Endothelial cell of umbilical vein (primary cell): ENCODE measurements around the gene ZNF407. TPM values are rescaled to one million over a fixed set of nuclear protein-coding genes. Genes with fewer than 3 reads are reported as not detected.

Experiments
- BruUV-seq: library from RNA; stranded (reverse); fragments of 400-500 nt; replicated peaks from 2 replicates; lab custom pipeline; 2021; lab: Mats Ljungman, UMichigan
- CTCF ChIA-PET: fragments of 300-600, 350-600 bp; sonication (Branson Sonifier 250); formaldehyde crosslinking; loops from one replicate; lab custom pipeline; 2021; ENCODE audit warnings: antibody characterized with exemption, inconsistent platforms; lab: Charles Lee
- POLR2A ChIA-PET: fragments of 300-600, 350-600 bp; sonication (Branson Sonifier 250); formaldehyde crosslinking; loops from one replicate; lab custom pipeline; 2021; ENCODE audit warnings: antibody characterized with exemption, inconsistent platforms; lab: Charles Lee
- DNase-seq: peaks from one replicate; pipeline ENCODE4 v3.0.0-alpha.2; 2011; ENCODE audit warnings: low read depth, low spot score
- FAIRE-seq: peaks from 2 replicates; lab custom pipeline; 2011; peaks lifted over from hg19 to GRCh38; lab: Jason Lieb, UNC
- H2AFZ ChIP-seq: 2 replicates; pipeline ENCODE4 v1.6.0; 2012; ENCODE audit warnings: low read depth, low read length, control low read depth, inconsistent platforms
- H3K27ac ChIP-seq: 2 replicates; pipeline ENCODE4 v1.5.1; 2011; ENCODE audit warnings: low read depth, mild to moderate bottlenecking, control low read depth, low read length, moderate library complexity; ENCODE audit not compliant: insufficient read depth
- H3K27me3 ChIP-seq, 2 experiments: 2 replicates each; pipeline versions ENCODE4 v1.6.0 to v1.6.1; 2011; ENCODE audit warnings: low read length in 2 of 2, mixed read lengths in 1 of 2; ENCODE audit not compliant: control insufficient read depth in 2 of 2, insufficient read depth in 2 of 2
- H3K36me3 ChIP-seq, 2 experiments: 2 replicates in 1 of 2; 3 replicates in 1 of 2; pipeline ENCODE4 v1.5.1; 2011; ENCODE audit warnings: low read length in 2 of 2, mild to moderate bottlenecking in 1 of 2, moderate library complexity in 1 of 2; ENCODE audit not compliant: control insufficient read depth in 2 of 2, insufficient read depth in 2 of 2; ENCODE audit errors: extremely low read depth in 1 of 2
- H3K4me1 ChIP-seq: 3 replicates; pipeline ENCODE4 v1.5.1; 2011; ENCODE audit warnings: mild to moderate bottlenecking, low read length; ENCODE audit not compliant: control insufficient read depth, insufficient read depth; ENCODE audit errors: extremely low read depth
- H3K4me2 ChIP-seq: 2 replicates; pipeline ENCODE4 v1.6.1; 2011; ENCODE audit warnings: low read length, control low read depth, mixed read lengths; ENCODE audit not compliant: insufficient read depth
- H3K4me3 ChIP-seq, 3 experiments: fragments of 200-600 bp in 1 of 3; sonication (generic), shearing (Covaris generic) in 1 of 3; replicated peaks in 1 of 3; 2 replicates each; pipeline ENCODE4 v1.5.1; 2011 to 2016; ENCODE audit warnings: control low read depth in 3 of 3, low read length in 3 of 3, mild to moderate bottlenecking in 2 of 3, inconsistent platforms in 1 of 3, low read depth in 1 of 3, moderate library complexity in 1 of 3; ENCODE audit not compliant: insufficient read depth in 1 of 3
- H3K79me2 ChIP-seq: 2 replicates; pipeline ENCODE4 v1.6.0; 2012; ENCODE audit warnings: low read length, inconsistent platforms; ENCODE audit not compliant: control insufficient read depth, insufficient read depth
- H3K9ac ChIP-seq: replicated peaks from 2 replicates; pipeline ENCODE3; 2011; ENCODE audit warnings: low read length, control low read depth; ENCODE audit not compliant: insufficient read depth; ENCODE audit errors: extremely low read depth
- H3K9me1 ChIP-seq: replicated peaks from 3 replicates; pipeline ENCODE4 v1.6.0; 2011; ENCODE audit warnings: mild to moderate bottlenecking, low read length; ENCODE audit not compliant: control insufficient read depth, insufficient read depth; ENCODE audit errors: extremely low read depth
- H3K9me3 ChIP-seq: replicated peaks from 2 replicates; pipeline ENCODE4 v1.5.1; 2012; ENCODE audit warnings: low read length, inconsistent platforms; ENCODE audit not compliant: control insufficient read depth, insufficient read depth
- H4K20me1 ChIP-seq: replicated peaks from 2 replicates; pipeline ENCODE3; 2011; ENCODE audit warnings: mild to moderate bottlenecking, low read length; ENCODE audit not compliant: control insufficient read depth, insufficient read depth; ENCODE audit errors: extremely low read depth
- EZH2 ChIP-seq: IDR thresholded peaks from 2 replicates; pipeline ENCODE4 v1.6.1; 2012; ENCODE audit warnings: borderline replicate concordance, low read depth, mild to moderate bottlenecking, moderate library complexity, low read length, inconsistent platforms; ENCODE audit not compliant: severe bottlenecking
- FOS ChIP-seq: IDR thresholded peaks from 2 replicates; pipeline ENCODE4 v1.6.1; 2011; ENCODE audit warnings: mild to moderate bottlenecking, low read length, moderate library complexity, borderline replicate concordance; ENCODE audit not compliant: insufficient read depth
- GATA2 ChIP-seq: IDR thresholded peaks from 2 replicates; pipeline ENCODE4 v1.7.0; 2011; ENCODE audit warnings: low read depth, mild to moderate bottlenecking, moderate library complexity, mixed read lengths, low read length; ENCODE audit not compliant: insufficient read length, insufficient read depth
- JUN ChIP-seq: IDR thresholded peaks from 2 replicates; pipeline ENCODE4 v1.6.1; 2011; ENCODE audit warnings: borderline replicate concordance, low read depth; ENCODE audit not compliant: insufficient read length, insufficient read depth
- MYC ChIP-seq: IDR thresholded peaks from one replicate; pipeline ENCODE4 v1.6.1; 2011; ENCODE audit warnings: mild to moderate bottlenecking, low read depth, low read length
- POLR2A ChIP-seq: IDR thresholded peaks from 2 replicates; pipeline ENCODE4 v1.6.1; 2012; ENCODE audit warnings: low read depth, mild to moderate bottlenecking, control low read depth, low read length
- POLR2AphosphoS5 ChIP-seq: IDR thresholded peaks from 2 replicates; pipeline ENCODE4 v1.6.1; 2012; ENCODE audit warnings: low read depth, mild to moderate bottlenecking, control low read depth, low read length, moderate library complexity; ENCODE audit not compliant: insufficient read depth
- dilution Hi-C: fragments of 300-500 bp; cut with MboI; formaldehyde crosslinking; loops from one replicate; pipeline ENCODE4 v1.15.0; 2019; ENCODE audit warnings: low sequenced_read_pairs; ENCODE audit not compliant: extremely low pct_ligation_motif_present
- intact Hi-C: fragments of 100-400 bp; cut with micrococcal nuclease; formaldehyde crosslinking; loops from one replicate; pipeline ENCODE4 v1.10.0; 2022
- polyA plus RNA-seq, 4 experiments: library from polyadenylated mRNA; depleted of rRNA in 3 of 4; stranded (reverse) in 3 of 4; unstranded in 1 of 4; fragments of >200 nt; gene quantifications; 2 replicates each; pipeline versions ENCODE4 v1.2.1 to v1.2.3, GENCODE V29; 2011 to 2012; ENCODE audit warnings: missing spikeins in 1 of 4
- total RNA-seq: library from RNA; stranded (reverse); gene quantifications from 2 replicates; pipeline ENCODE4 v1.2.3, GENCODE V29; 2021
- TF ChIP-seq, protein P1 (sequence below), 2 donors: IDR thresholded peaks; 1 replicate in 1 of 2; 2 replicates in 1 of 2; pipeline ENCODE4 v1.5.1; 2011; ENCODE audit warnings: low read length in 2 of 2, mild to moderate bottlenecking in 2 of 2, moderate library complexity in 2 of 2, control low read depth in 1 of 2, inconsistent platforms in 1 of 2, low read depth in 1 of 2; ENCODE audit not compliant: insufficient read depth in 1 of 2; ENCODE audit errors: extremely low read depth in 1 of 2
- TF ChIP-seq, protein P2 (sequence below): IDR thresholded peaks from 2 replicates; pipeline ENCODE4 v1.6.1; 2011; ENCODE audit not compliant: insufficient read depth, insufficient read length

Gene ZNF407
- total and polyA plus RNA-seq, 2 donors (not counting 3 experiments of a cell fraction or from before 2014, with no cell fraction given) = 3.8 to 20.1 TPM

DNA sequence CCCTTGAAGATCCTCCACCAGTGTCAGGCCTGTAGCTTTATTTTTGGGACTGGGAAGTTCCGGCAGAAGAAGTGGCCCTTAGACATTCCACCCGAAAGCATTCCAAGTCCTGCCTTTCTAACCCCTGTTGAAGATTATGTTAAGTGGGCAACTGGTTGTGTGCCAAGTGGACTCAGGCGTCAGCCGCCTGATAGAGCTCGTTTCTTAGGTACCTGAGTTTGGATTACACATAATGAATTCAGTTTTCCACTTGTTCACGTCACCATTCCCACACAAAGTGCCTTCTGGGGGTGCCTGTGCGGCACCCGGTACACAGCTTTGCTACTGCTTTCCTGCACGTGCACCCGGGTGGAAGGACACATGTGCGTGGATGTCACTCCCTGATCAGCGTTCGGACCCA is 454.8 kb downstream of the ZNF407 start:
- TF ChIP-seq, protein P1, sequence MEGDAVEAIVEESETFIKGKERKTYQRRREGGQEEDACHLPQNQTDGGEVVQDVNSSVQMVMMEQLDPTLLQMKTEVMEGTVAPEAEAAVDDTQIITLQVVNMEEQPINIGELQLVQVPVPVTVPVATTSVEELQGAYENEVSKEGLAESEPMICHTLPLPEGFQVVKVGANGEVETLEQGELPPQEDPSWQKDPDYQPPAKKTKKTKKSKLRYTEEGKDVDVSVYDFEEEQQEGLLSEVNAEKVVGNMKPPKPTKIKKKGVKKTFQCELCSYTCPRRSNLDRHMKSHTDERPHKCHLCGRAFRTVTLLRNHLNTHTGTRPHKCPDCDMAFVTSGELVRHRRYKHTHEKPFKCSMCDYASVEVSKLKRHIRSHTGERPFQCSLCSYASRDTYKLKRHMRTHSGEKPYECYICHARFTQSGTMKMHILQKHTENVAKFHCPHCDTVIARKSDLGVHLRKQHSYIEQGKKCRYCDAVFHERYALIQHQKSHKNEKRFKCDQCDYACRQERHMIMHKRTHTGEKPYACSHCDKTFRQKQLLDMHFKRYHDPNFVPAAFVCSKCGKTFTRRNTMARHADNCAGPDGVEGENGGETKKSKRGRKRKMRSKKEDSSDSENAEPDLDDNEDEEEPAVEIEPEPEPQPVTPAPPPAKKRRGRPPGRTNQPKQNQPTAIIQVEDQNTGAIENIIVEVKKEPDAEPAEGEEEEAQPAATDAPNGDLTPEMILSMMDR (IDR thresholded peaks at IDR 0.05; ENCODE audit: extremely low read depth in 1 of 2, insufficient read depth in 1 of 2, low read depth in 1 of 2, low read length in 2 of 2) = no peak
- POLR2A ChIA-PET = no interaction called here
- Histone ChIP-seq H3K4me1 (peaks cover 6% of the 10 kb centered on the region), H3K9me1 (no peaks in the 10 kb centered on the region), H3K9ac (no peak overlapping the region), H3K36me3 (no peaks in the 10 kb centered on the region), H3K27ac (no peak overlapping the region), H3K4me3 (no peak overlapping the region), H4K20me1 (no peaks in the 10 kb centered on the region), H3K9me3 (no peaks in the 10 kb centered on the region), H3K79me2 (no peaks in the 10 kb centered on the region), H3K27me3 (no peaks in the 10 kb centered on the region), H3K4me2 (no peak overlapping the region), H2AFZ (no peak overlapping the region)
- DNase-seq (no peak), FAIRE-seq (no peak)
- intact Hi-C loops = no loop called here
- no TSS peak for BruUV-seq
- CTCF ChIA-PET = interaction anchor here (0.8 to 4.5 kb wide), 3 partner anchors 12 to 193 kb away, joined by 3 to 26 read pairs (median 3); no protein-coding TSS in a partner anchor
- dilution Hi-C loops = no loop called here

GRCh38 chr18:75053028-75053629 is 455.5 kb downstream of the ZNF407 start:
- H3K4me2 ChIP-seq = no peak overlapping the region
- no peaks in the 10 kb centered on the region for H3K27me3 ChIP-seq
- no TSS peak for BruUV-seq
- H3K4me3 ChIP-seq = no peak overlapping the region
- H3K9me3 ChIP-seq = no peaks in the 10 kb centered on the region
- dilution Hi-C loops (no loop called here), intact Hi-C loops (no loop called here)
- no peaks in the 10 kb centered on the region for H3K36me3 ChIP-seq
- no peaks in the 10 kb centered on the region for H4K20me1 ChIP-seq
- no peaks in the 10 kb centered on the region for H3K79me2 ChIP-seq
- no peaks in the 10 kb centered on the region for H3K9me1 ChIP-seq
- FAIRE-seq (no peak), DNase-seq (no peak)
- TF ChIP-seq MYC (no peak), JUN (no peak), FOS (no peak), EZH2 (no peak), GATA2 (no peak), POLR2AphosphoS5 (no peak), POLR2A (no peak)
- TF ChIP-seq, protein P2, sequence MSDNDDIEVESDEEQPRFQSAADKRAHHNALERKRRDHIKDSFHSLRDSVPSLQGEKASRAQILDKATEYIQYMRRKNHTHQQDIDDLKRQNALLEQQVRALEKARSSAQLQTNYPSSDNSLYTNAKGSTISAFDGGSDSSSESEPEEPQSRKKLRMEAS = no peak
- TF ChIP-seq, protein P1 (IDR thresholded peaks at IDR 0.05; ENCODE audit: extremely low read depth in 1 of 2, insufficient read depth in 1 of 2, low read depth in 1 of 2, low read length in 2 of 2) = no peak
- no peak overlapping the region for H2AFZ ChIP-seq
- peaks cover 6% of the 10 kb centered on the region for H3K4me1 ChIP-seq
- no peak overlapping the region for H3K27ac ChIP-seq
- CTCF ChIA-PET = interaction anchor here (0.8 to 4.5 kb wide), 2 partner anchors 13 to 194 kb away, joined by 3 to 26 read pairs; no protein-coding TSS in a partner anchor
- H3K9ac ChIP-seq = no peak overlapping the region
- POLR2A ChIA-PET = no interaction called here
